Renal pelvis (tissue), 4 donors: ENCODE data around the gene SLC46A2. TPM values are rescaled to one million over a fixed set of nuclear protein-coding genes. Genes with fewer than 3 reads are reported as not detected.

ENCODE experiments used
- DNase-seq: peaks from one replicate; pipeline ENCODE4 v3.0.0-alpha.2; 2013
- polyA plus RNA-seq, 3 donors: library from polyadenylated mRNA; unstranded; fragments of 120-200 nt; gene quantifications; one replicate each; pipeline ENCODE4 v1.2.1, GENCODE V29; 2013; ENCODE audit not compliant: insufficient read length in 3 of 3

SLC46A2 gene
- polyA plus RNA-seq, 3 donors: 0.16 to 0.43 (median 0.17) TPM

DNA sequence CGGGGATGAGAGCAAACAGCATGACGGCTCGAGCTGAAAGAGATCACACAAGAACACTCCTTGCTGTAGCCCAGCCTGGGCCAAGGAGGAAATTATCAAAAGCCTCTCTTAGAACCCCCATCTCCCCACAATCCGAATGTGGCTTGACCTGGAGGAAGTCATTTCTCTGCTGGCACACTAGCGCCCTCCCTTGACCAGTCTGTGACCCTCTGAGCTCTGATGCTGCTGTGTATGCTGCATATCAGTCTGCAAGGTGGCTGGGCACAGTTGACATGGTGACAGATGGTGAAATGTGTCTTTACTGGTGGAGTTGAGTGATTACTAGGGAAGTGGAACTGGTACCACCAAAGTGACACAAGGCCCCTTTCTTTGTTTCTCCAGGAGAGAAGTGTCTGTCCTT, 3.3 kb downstream of the SLC46A2 start:
- DNase-seq: no peak

DNA sequence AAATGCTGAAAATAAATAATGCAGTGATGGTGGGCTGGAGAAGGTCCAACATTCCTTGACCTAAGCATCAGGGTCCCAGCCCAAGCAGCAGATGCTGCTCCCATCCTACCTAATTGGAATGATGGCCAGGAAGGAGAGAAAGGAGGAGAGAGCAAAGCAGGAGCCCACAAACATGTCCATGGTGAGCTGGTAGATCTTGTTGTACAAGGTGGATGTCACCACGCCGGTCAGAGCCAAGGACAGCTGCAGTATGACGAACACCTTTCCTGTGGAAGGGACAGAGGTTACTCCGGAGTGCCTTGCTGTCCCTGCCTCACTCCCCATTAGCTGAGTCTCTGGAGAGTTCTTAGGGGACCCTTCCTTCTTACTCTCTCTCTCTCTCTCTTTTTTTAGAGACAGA, 4.3 kb downstream of the SLC46A2 start:
- no peak for DNase-seq

DNA sequence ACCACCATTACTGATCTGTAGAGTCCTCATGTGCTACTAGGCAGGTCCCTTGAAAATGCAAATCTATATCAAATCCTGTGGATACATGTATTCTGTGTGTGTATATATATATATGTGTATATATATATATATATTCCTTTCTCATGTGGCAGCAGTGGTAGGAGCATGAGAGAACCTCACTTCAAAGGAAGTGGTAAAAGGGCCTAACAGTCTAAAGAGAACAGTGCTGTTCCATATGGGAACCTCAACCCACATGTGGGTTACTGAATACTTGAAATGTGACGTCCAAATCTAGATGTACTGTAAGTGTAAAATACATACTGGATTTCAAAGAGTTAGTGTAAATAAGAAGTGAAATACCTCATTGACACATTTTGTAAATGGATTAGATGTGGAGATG, 5.4 kb downstream of the SLC46A2 start:
- no peak for DNase-seq

DNA sequence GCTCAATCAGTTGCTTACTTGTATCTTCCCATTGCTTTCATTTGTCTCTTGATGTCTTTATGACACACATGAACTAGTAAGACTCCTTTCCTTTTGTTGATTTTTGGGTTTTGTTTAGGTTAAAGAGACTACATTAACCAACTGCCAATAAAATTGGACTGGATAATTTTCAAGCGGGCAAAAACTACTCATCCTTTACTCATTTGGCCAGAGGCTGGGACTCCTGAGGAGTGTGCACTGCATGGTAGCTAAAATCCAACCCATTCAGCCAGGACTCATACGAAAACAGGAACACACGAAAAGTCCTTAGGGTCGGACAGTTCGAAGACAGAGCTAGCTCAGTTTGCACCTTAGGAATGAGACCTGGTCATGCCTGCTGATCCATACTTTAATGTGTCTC, 6.0 kb downstream of the SLC46A2 start:
- no peak for DNase-seq

DNA sequence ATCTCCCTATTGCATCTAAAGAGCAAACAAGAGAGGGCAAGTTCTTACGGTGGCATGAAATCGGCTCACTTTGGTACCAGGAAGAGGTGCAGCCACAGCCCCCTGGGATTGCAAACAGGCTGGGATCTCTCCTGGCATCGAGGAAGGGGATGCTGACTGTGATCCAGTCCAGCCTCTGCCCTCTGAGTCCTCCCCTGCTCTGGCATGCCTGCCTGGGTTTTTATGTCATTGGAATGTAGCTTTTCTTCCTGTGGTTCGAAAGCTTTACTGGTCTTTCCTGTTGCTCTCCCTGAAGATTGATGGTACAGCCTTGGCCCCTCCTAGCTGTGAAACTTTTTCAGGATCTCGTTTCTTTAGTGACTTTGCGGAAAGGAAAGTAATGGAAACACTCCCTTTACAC, 6.6 kb downstream of the SLC46A2 start:
- DNase-seq: peak; percentile 78

DNA sequence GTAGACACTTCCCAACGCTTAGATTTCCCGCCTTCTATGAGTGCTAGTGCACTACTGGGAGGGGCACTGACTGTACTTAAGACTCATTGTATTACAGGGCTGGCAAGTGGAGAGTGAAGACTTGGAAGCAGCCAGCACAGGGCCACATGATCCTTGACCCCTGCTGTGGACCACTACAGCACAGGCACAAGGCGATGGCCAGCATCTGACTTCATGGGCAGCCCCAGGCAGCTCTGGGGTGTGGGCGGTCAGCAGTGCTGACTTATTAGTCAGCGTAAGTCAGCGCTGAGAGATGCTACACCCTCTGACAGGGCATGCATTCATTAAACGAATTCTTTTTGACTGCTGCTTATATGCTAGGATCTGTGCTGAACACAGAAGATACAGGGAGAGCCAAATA, 9.3 kb downstream of the SLC46A2 start:
- no peak for DNase-seq

DNA sequence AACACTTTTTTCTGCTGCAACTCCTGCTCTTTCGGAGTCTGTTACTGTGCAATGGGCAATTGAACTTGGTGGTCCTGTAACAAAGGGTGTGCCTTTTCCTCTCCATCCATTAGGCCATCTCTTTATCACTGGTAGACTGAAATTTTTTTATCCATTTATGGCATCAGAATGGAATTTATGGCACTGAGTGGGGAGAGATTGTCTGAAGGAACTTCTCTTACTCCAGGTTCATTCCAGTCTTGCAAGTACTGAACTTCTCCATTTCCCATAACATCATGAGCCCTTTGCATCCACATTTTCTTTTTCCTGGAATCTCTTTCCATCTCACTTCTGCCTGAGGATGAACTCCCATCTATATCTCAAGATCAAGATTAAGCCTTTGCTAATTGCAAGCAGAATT, 10.0 kb downstream of the SLC46A2 start:
- no peak for DNase-seq

DNA sequence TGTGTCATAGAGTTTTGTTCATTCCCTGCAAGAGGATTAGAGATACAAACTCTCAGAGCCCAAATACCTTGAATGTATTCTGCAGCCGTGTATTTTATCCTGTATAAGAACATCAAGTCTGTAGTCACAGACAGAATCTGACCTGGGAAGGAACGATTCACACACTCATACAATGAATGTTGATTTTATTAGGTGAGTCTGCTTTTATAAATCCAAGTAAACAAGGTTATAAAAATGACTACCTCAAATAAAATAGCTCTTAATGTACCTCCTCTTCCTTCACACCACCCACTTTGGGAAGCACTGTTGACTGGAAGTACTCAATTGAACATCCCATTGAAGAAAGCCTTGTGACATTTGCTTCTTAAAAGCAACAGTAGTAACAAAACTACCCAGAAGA, 11.9 kb downstream of the SLC46A2 start:
- DNase-seq: no peak

DNA sequence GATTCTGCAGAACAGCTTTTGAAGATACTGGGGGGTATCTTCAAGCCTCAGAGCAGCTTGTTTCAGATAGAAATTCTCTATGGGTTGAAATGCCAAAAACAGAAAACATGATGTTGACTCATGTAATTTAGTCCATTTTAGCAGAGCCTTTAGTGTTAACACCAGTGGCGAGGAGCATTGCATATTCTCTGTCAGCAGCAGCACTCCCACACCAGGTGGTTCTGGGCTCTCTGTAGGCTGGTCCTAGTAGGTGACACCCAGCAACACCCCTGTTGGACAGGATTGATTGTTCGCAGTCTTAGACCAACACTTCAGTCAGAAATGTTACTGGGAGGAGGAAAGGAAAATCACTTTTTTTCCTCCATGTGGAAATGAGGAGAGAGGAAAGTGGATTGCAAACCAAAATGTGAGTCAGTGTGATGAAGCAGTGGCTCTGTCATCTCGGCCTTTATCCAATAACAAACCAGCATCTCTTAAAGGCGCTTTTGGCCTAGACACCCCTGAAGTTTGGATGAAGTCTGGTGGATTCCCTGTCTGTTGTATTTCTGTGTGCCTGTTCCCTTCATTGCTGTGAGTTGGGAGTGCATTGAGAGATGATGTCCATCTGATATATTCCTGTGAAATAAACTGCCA, 16.8 kb downstream of the SLC46A2 start:
- DNase-seq: no peak

DNA sequence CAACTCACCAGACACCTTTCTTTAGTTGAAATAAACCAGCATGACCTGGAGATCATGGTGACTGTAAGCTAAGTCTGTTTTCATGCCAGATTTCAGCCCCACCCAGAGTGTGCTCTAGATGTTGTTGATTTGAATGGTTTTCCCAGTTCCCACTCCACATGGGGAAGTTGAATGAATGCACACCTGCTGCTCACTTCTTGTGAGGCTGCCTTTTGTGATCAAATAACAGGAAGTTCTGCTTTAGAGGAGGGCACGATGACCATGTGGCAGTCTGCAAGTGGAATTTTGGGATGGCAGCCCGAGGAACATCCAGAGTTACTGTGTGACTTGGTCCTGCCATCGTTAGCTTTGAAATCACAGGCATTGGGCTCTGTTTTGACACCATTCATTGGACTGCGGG, 18.7 kb downstream of the SLC46A2 start:
- DNase-seq: no peak

DNA sequence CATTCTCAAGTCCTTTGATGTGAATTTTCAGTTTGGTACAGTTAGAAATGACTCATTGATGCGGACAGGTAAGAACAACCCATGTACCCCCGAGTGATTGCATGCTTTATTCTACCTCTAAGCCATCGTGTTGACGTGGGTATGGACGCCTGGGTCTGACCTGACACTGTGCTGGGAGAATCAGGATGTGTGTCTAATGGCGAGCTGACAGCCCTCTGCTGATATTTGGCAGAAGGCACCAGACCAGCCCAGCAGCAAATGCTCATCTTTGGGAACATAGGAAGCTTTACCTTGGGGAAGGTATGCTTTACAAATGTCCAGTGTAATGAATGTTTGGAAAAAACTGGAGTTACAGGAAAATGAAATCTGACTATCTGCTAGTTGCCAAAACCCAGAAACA, 20.1 kb downstream of the SLC46A2 start:
- no peak for DNase-seq

DNA sequence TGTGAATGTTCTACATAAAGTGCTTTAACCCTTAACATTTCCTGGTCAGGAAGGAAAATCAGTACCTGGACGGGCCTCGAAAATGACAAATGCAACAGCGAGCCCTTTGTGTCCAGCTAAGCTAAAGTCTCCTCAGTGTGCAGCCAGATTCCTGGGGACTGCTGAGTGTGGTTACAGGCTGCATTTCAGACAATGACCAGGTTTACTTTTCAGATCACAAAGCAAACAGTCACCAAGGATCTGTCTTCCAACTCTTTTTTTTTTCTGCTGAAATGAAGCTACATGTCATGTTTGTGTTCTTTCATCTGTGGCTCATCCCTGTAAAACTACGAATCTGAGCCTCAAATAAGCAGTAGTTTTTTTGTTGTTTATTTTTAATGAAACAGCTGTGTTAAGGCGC, 20.8 kb downstream of the SLC46A2 start:
- no peak for DNase-seq

DNA sequence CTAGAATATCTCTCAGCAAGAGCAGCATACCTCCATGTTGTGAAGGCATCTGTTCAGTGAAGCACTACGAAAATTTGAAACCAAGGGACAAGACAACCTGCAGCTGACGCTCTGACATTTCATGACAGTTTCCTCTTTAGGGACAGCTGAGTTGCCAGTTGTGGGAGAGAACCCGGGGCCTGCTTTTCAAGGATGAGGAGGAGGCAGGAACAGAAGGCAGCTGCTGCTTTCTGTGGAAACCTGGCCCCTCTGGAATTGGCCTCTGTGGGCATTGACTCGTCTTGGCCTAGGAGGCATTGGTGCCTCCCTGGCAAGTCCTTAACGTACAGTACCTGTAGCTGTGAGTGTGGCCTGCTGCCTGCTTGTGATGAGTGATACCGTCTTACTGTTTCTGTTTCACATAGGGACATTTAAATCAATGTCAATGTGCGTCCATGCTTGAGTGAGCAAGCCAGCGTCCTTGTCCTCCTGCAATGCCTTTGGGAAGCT, 21.6 kb downstream of the SLC46A2 start:
- DNase-seq: peak; percentile 42

DNA sequence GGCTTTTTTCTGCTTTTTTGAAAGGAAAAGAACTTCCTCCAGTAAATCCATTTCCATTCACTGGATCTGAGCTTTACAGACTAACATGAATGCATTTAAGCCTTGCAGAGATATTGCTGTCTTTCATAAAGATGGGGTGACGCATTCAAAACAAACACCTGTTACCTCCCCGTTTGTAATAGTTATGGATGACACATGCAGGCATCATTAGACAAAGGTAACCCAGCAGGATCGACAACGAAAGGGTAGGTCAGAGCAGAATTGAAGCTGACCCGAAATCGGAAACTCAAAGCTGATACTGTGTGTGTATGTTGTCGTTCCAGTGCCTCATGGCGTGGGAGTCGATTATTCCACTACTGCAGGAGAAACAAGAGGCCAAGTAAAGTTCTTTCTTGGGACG, 22.2 kb downstream of the SLC46A2 start:
- no peak for DNase-seq

DNA sequence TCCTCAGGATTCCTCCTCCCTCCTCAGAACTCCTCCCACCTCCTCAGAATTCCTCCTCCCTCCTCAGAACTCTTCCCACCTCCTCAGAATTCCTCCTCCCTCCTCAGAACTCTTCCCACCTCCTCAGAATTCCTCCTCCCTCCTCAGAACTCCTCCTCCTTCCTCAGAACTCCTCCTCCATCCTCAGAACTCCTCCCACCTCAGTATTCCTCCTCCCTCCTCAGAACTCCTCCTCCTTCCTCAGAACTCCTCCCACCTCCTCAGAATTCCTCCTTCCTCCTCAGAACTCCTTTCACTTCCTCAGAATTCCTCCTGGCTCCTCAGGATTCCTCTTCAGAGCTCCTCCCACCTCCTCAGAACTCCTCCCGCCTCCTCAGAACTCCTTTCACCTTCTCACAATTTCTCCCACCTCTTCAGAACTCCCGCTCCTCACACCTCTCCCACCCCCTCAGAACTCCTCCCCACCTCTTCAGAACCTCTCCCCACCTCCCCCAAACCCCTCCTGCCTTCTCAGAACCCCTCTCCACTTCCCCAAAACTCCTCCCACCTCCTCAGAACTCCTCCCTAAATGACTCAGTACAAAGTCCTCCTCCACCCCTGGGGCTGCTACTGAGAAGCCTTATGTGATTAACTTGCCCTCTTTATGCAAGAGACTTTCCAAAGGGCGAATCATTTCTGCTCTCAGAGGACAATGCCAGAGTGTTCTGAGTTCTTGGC, 23.2 kb downstream of the SLC46A2 start:
- no peak for DNase-seq

DNA sequence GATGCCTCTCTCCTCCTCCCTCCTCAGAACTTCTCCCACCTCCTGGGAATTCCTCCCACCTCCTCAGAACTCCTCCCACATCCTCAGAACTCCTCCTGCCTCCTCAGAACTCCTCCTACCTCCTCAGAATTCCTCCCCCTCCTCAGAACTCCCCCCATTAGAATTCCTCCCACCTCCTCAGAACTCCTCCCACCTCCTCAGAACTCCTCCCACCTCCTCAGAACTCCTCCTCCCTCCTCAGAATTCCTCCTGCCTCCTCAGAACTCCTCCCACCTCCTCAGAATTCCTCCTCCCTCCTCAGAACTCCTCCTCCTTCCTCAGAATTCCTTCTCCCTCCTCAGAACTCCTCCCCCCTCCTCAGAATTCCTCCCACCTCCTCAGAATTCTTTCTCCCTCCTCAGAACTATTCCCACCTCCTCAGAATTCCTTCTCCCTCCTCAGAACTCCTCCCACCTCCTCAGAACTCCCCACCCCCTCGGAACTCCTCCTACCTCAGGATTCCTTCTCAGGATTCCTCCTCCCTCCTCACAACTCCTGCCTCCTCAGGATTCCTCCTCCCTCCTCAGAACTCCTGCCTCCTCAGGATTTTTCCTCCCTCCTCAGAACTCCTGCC, 23.9 kb downstream of the SLC46A2 start:
- no peak for DNase-seq

DNA sequence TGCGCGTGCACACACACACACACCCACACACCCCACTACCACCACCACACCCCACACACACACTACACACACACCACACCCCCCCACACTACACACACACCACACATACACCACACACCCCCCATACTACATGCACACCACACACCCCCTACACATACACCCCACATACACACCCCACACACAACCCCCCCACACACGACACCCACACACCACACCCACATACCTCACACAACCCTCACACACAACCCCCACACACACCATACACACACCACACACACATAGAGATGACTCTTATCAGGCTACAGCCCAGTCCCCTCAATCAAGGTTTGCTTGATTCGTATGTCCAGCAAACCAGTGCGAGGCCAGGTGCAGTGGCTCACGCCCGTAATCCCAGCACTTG, 25.7 kb downstream of the SLC46A2 start:
- no peak for DNase-seq

DNA sequence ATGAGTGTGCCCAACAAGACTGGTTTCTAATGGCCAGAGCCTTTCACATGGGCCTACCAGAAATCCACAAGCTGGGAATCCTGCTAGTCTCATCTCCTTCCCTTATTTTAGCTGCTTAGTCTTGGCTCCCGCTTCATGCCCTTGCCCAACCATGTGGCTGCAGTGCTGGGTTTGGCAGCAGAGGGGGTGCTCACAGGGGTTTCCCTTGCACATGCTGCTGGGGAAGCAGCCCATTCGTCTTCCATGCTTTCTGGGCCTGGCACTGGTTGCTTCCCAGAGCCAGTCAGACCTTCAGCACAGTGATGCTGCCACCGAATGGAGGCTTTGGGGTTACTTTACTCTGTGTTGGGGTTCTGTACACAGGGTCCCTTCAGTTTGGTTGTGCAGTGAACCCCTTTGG, 26.3 kb downstream of the SLC46A2 start:
- no peak for DNase-seq

DNA sequence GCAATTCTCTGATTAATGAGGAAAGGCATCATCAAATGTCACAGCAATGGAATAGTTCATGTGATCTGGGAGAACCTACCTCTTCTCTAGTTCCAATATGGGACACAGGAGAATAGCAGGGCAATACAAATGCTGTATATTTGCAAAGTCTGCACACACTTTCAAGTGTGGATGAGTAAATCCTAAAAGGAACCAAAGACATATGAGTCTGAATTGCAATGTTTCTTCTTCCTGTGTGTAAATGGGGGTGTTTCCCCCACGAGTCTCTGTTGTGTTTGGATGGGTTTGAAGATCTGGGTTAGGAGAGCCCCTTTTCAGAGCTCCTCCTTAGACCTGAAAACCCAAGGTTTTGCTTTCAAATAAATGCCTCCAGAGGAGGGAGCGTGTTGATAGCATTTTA, 26.9 kb downstream of the SLC46A2 start:
- no peak for DNase-seq

DNA sequence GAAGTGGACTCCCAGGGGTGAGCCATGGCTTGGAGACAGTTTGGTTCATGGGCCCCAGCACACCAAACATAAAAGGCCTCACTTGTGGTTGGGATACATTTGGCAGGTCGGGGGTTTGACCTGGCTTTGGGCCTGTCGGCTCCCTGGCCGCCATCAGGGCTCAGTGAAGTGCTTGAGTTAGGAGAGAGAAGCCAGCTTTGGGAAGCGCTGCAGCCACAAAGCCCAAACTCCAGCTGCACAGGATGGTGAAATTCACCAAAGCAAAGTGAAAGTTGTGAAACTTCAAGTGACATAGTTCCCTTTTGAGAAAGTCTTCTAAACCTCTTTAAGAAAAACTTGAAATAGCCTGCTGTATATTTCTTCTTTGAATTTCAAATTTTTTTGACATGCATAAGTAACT, 27.5 kb downstream of the SLC46A2 start:
- DNase-seq: no peak

DNA sequence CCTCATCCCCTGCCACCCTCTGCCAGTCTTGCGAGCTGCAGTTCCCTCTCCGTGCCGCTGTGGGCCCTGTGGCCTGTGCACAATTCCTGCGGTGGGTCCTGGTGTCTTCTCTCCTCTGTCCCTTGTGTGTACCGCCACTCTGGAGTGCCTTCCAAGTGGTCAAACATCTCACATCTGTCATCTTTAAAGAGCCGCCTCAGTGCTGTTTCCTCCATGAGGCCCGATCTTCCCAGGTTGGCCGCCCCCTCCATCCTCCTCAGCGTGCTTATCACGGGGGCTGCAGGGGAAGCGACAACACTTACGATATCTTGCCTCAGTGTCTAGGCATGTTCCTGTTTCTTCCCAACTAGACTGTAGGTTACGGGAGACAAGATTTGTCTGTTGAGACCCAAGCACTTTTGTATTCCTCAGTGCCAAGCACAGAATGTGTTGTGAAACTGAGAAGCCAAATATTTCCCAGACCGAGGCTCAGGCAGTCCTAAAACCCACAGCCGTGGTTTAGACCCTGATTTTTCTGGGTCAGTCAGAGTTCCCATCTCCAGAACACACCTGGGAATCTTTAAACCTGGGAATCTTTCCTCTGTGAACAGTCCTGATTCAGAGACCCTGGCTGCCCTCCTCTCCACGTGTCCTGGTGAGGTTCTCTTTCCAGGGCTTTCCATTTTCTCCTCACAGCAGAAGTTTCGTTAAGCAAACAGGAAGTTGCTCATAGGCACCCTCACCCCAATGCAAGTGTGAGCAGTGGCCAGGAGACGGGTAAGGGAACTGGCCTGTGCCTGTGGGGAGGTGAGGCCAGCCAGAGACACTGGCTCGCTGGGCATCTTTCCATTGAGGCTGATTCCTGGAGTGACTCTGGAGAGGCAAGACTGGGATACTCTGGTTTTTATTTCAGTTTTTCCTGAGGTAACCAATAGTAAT, 28.8 kb downstream of the SLC46A2 start:
- no peak for DNase-seq

DNA sequence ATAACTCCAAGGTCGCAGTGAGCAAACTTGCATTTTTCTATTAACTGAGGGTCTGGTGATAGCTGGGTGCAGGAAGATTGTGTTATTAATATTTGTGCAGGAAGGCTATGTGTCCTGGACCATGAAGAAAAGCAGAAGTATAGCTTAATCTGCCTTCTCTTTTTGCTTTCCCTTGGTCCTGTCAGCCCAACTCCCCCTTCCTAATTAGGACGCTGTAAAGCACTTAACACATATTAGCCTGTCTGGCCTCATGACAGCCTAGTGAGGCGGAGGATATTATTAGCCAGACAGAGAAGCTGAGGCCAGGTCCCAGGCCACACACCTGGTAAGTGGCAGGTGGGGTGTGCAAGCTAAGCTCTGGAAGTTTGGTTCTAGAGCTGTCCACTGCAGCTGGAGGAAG, 29.5 kb downstream of the SLC46A2 start:
- no peak for DNase-seq
